SU-DHL-6 (cell line): Measurements from ENCODE around the gene HS2ST1.
"Not testable (repeated sequence)": the region's sequence is repeated elsewhere in the genome, so short reads cannot be mapped to it uniquely, and the experiment has no call there.

Source experiments
- H2AFZ ChIP-seq: fragments of 200-600 bp; sonication (generic); 2 replicates; pipeline ENCODE4 v1.6.1; 2014; ENCODE audit warnings: low read depth, mild to moderate bottlenecking, moderate library complexity, mixed read lengths, antibody characterized with exemption, low read length; ENCODE audit not compliant: severe bottlenecking
- H3F3A ChIP-seq: fragments of 200-600 bp; shearing (Covaris generic); 2 replicates; pipeline ENCODE4 v1.6.0; 2016; ENCODE audit warnings: antibody characterized with exemption, mild to moderate bottlenecking; ENCODE audit not compliant: insufficient read depth
- H3K27ac ChIP-seq: fragments of 200-600 bp; sonication (generic); 2 replicates; pipeline ENCODE4 v1.5.1; 2016; ENCODE audit warnings: low read depth, mild to moderate bottlenecking, low read length, moderate library complexity, mixed read lengths
- H3K27me3 ChIP-seq: fragments of 200-600 bp; sonication (generic), shearing (Covaris generic); 2 replicates; pipeline ENCODE4 v1.6.0; 2014; ENCODE audit warnings: mild to moderate bottlenecking, low read length
- H3K36me3 ChIP-seq: fragments of 200-600 bp; sonication (generic); 2 replicates; pipeline ENCODE4 v1.6.1; 2014; ENCODE audit warnings: mild to moderate bottlenecking, low read length, mixed read lengths
- H3K4me2 ChIP-seq: fragments of 300-600, 200-600 bp; shearing (Covaris generic), sonication (generic); 2 replicates; pipeline ENCODE4 v1.6.0; 2014; ENCODE audit warnings: low read length, low read depth, mild to moderate bottlenecking; ENCODE audit not compliant: poor library complexity, severe bottlenecking
- H3K4me3 ChIP-seq: fragments of 200-600 bp; sonication (generic); 2 replicates; pipeline ENCODE4 v1.5.1; 2014; ENCODE audit warnings: antibody characterized with exemption, low read length, mild to moderate bottlenecking, mixed read lengths; ENCODE audit not compliant: insufficient read depth, poor library complexity, severe bottlenecking
- H3K79me2 ChIP-seq: fragments of 200-600 bp; sonication (generic); 2 replicates; pipeline ENCODE4 v1.6.1; 2014; ENCODE audit warnings: mild to moderate bottlenecking, low read length, moderate library complexity; ENCODE audit not compliant: insufficient read depth
- H3K9ac ChIP-seq: fragments of 200-600 bp; sonication (generic); 2 replicates; pipeline ENCODE4 v1.7.0; 2014; ENCODE audit warnings: mild to moderate bottlenecking, low read length
- H3K9me2 ChIP-seq: fragments of 200-600 bp; sonication (generic); replicated peaks from 2 replicates; pipeline ENCODE4 v1.6.1; 2014; ENCODE audit warnings: low read length; ENCODE audit not compliant: insufficient read depth
- H3K9me3 ChIP-seq: fragments of 200-600 bp; sonication (generic); 2 replicates; pipeline ENCODE4 v1.6.1; 2014; ENCODE audit warnings: low read length, mixed read lengths; ENCODE audit not compliant: insufficient read depth
- H4K20me1 ChIP-seq: fragments of 200-600 bp; sonication (generic); 2 replicates; pipeline ENCODE4 v1.6.1; 2014; ENCODE audit warnings: low read depth, mild to moderate bottlenecking, antibody characterized with exemption, low read length, moderate library complexity, mixed read lengths
- EZH2phosphoT487 ChIP-seq: fragments of 200-600 bp; sonication (generic), shearing (Covaris generic); conservative IDR thresholded peaks from 2 replicates; pipeline ENCODE4 v1.6.1; 2018; ENCODE audit warnings: mild to moderate bottlenecking, antibody characterized with exemption, low read length, moderate library complexity, mixed read lengths
- TF ChIP-seq, protein P1 (sequence below): fragments of 200-600 bp; sonication (generic); IDR thresholded peaks from one replicate; pipeline ENCODE4 v1.5.1; 2017; ENCODE audit warnings: antibody characterized with exemption, mild to moderate bottlenecking, low read length, moderate library complexity; ENCODE audit not compliant: insufficient read depth, poor library complexity, severe bottlenecking

The HS2ST1 gene

DNA sequence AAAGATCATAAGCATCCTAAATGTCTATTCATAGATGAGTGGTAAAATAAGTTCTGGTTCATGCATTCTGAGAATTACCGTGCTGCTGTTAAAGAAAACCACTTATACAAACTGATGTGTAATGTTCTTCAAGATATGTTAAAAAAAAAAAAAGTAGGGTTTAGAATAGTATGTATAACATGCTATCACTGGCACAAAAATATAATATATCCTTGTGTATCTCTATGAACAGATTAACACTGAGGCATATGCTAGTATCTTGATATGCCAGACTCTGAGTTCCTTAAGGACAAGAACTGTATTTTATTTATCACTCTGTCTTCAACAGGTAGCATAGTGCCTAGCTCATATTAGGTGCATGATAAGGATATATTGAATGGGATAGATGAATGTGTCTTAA is 108.9 kb downstream of the HS2ST1 start:
- Histone ChIP-seq H2AFZ (no peak overlapping the region), H3K27ac (peak overlapping the region; percentile 96), H3K9me2 (no peaks in the 10 kb centered on the region), H3K27me3 (no peaks in the 10 kb centered on the region), H3K4me2 (peak overlapping the region; percentile 91), H3K79me2 (peaks cover 100% of the 10 kb centered on the region), H4K20me1 (no peaks in the 10 kb centered on the region), H3K9ac (peak overlapping the region; percentile 47; the same call in 1 of the 2 replicates), H3F3A (peaks cover 81% of the 10 kb centered on the region), H3K36me3 (no peaks in the 10 kb centered on the region), H3K4me3 (no peak overlapping the region), H3K9me3 (no peaks in the 10 kb centered on the region)
- TF ChIP-seq, protein P1, sequence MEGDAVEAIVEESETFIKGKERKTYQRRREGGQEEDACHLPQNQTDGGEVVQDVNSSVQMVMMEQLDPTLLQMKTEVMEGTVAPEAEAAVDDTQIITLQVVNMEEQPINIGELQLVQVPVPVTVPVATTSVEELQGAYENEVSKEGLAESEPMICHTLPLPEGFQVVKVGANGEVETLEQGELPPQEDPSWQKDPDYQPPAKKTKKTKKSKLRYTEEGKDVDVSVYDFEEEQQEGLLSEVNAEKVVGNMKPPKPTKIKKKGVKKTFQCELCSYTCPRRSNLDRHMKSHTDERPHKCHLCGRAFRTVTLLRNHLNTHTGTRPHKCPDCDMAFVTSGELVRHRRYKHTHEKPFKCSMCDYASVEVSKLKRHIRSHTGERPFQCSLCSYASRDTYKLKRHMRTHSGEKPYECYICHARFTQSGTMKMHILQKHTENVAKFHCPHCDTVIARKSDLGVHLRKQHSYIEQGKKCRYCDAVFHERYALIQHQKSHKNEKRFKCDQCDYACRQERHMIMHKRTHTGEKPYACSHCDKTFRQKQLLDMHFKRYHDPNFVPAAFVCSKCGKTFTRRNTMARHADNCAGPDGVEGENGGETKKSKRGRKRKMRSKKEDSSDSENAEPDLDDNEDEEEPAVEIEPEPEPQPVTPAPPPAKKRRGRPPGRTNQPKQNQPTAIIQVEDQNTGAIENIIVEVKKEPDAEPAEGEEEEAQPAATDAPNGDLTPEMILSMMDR: no peak
- TF ChIP-seq EZH2phosphoT487: no peak

- Histone ChIP-seq H3K9ac (peak overlapping the region; percentile 47), H3K79me2 (peaks cover 99% of the 10 kb centered on the region), H3K4me3 (peak overlapping the region; percentile 19), H3F3A (peaks cover 84% of the 10 kb centered on the region), H3K9me2 (no peaks in the 10 kb centered on the region), H3K27me3 (no peaks in the 10 kb centered on the region), H3K4me2 (peak overlapping the region; percentile 91), H4K20me1 (no peaks in the 10 kb centered on the region), H2AFZ (no peak overlapping the region), H3K9me3 (no peaks in the 10 kb centered on the region), H3K36me3 (no peaks in the 10 kb centered on the region), H3K27ac (peak overlapping the region; percentile 96)
- no peak for TF ChIP-seq EZH2phosphoT487
- TF ChIP-seq, protein P1: peak; percentile 23
Measured at GRCh38 chr1:87024936-87025540, 110.6 kb downstream of the HS2ST1 start.

GRCh38 chr1:87027561-87027960 is 113.1 kb downstream of the HS2ST1 start:
- not testable (repeated sequence) for H3K9me3 ChIP-seq, H3K27me3 ChIP-seq, H2AFZ ChIP-seq, H3K36me3 ChIP-seq, H3K9me2 ChIP-seq, H4K20me1 ChIP-seq
- peak overlapping the region; percentile 96 for H3K27ac ChIP-seq
- H3K9ac ChIP-seq: peak overlapping the region; percentile 47
- H3F3A ChIP-seq: peaks cover 90% of the 10 kb centered on the region
- H3K4me2 ChIP-seq: peak overlapping the region; percentile 91
- H3K79me2 ChIP-seq: peaks cover 99% of the 10 kb centered on the region
- H3K4me3 ChIP-seq: peak overlapping the region; percentile 6

- TF ChIP-seq, protein P1: no peak
- TF ChIP-seq EZH2phosphoT487: no peak
- H3K9ac ChIP-seq: peak overlapping the region; percentile 47
- no peaks in the 10 kb centered on the region for H3K36me3 ChIP-seq
- no peaks in the 10 kb centered on the region for H4K20me1 ChIP-seq
- H3K27ac ChIP-seq: peak overlapping the region; percentile 96
- H3K79me2 ChIP-seq: peaks cover 99% of the 10 kb centered on the region
- peaks cover 90% of the 10 kb centered on the region for H3F3A ChIP-seq
- H3K27me3 ChIP-seq: no peaks in the 10 kb centered on the region
- H3K4me3 ChIP-seq: peak overlapping the region; percentile 20
- H3K9me3 ChIP-seq: no peaks in the 10 kb centered on the region
- H2AFZ ChIP-seq: no peak overlapping the region
- peak overlapping the region; percentile 91 for H3K4me2 ChIP-seq
- no peaks in the 10 kb centered on the region for H3K9me2 ChIP-seq
Measured at GRCh38 chr1:87028576-87028975, 114.1 kb downstream of the HS2ST1 start.
